GM21529 (cell line): ENCODE results near the gene FOXP1.

Source experiments
- ATAC-seq: cut with Tn5 transposase; IDR thresholded peaks from one replicate; pipeline ENCODE4 v1.9.1; 2021; ENCODE audit not compliant: unreplicated experiment

FOXP1 gene

DNA sequence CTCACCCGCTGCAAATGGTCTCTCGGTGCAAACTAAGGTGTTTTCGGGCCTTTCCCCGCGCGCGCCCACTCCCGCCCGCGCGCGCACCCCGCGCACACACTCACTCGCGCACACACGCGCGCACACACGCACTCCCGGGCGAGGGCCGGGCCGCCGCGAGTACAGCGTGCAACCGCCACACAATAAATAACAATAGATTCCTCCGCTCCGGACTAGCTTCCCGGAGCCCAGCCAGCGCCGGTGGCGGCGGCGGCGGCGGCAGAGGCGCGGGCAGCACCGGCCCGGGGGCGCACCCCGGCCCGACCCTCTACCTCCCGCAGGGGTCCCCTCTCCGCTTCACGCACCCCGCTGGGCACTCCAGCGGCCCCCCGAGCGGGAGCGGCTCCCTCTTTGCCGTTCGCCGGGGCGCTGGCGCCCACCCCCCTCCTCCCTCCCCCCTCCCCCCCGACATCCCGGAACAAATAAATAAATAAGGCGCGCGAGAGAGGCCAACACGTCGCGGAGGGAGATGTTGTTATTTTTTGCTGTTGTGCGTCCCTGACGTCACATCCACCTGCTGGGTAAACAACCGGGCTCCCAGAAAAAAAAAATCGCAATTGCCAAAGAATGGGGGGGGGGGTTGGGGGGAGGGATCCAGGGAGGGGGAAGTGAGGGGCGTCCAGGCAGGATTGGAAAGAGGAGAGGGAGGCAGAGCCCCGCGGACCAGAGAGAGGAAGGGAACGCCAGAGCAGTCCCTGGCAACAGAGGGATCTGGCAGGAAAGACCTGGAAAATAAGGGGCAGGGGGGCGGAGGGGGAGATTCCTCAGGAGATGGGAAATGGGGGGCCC lies at the start of gene FOXP1:
FOXP1 (minus strand) TSS at position 163 of the 828 bp plus-strand sequence. CDS start 385,347 bp downstream, outside the sequence.
- ATAC-seq: peak; percentile 42

DNA sequence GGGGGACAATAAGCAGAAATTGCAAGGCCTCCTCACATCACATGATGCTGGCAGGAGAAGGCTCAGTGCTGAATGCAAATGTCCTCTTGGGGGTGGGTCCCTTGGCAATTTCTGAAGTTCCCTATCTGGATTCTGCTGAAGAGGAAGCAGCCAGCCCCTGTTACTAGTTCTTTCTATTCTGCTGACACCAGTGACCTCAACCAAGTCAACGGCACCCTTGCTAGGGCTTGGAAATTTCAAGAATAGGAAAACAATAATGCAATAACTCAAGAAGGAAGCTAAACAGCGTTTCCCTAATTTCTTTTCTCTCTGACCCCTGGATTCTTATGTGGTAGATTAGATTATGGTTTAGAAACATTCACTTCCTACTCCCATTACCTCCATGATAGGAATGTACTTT lies 46.2 kb upstream of the FOXP1 start:
- no peak for ATAC-seq

DNA sequence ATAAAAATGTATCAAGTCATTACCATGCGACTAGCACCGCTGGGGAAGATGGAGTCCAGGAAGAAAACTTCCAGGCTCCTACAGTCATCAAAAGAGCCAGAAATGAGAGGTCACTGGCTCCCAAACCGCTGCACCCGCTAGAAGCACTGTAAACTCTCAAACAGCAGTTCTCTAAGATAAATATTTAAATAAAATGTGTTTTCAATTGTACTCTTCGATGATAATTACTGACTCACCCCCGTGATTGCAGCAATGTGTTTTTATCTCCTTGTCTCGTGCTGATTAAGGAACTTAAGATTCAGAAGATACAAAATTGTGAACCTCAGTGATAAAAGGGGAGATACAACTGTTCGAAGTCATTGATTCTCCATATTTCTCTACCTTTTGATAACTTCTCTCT lies 45.8 kb upstream of the FOXP1 start:
- no peak for ATAC-seq

DNA sequence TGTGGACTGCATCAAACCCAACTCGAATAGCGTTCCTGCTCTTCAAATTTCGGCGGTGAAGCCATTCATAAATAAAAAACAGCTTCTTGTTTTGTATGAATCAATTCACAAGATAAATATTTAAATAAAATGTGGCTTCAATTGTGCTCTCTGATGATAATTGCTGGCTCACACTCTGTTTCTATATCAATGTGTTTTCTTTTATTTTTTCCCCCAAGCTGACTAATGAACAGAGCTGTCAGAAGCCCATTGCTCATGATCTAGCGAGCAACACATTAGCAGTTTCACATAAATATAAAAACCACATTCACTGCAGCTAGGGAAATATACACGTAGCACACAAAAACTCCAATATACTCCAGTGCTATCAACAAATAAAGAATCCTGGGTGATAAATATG lies 45.0 kb upstream of the FOXP1 start:
- ATAC-seq: no peak

DNA sequence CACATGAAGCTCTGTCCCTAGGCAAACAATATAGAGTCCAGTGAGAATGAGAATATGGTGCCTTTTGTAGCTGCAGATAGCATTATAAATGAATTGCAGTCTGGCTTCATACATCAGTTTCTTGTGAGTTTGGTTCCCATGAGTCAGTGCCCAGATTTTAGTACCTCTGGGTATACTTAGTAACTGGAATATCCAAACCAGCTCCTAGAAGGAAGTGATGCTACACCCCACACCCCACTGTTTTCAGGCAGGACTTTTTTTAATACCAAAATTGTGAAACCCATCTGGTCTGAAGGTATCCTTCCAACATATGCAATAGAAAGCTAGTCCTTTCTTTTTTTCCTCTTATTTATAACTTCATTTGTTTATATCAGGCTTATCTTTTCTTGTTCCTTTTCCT lies 42.1 kb upstream of the FOXP1 start:
- no peak for ATAC-seq

DNA sequence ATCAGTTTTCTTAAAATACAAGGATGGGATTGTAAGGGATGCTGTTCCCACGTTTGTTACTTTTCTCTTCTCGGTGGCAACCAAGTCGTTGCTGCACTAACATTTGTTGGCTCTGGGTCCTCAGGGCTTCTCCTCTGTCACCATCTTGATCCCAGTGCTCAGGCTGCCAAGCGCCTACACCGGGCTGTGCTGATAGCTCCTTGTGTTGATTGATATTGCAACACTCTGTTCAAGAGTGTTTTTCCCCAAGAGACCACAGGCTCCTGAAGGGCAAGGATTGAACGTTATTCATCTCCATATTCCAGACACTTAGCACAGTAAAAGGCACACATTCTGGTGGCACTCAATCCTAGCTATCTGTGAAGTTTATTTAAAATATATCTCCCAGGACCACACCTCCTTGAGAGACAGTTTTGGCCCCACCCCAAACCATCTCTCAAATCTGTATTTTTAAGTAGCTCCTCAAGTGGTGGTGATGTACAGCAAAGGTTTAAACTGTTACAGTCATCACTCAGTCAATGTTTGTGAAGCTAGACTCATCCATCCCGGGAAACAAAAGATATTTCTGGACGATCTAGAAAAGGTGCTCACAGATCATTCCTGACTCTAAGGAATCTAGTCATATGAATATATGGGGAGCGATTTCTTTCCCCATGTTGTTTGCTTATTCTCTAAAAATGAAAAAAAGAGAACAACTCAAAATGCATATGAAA lies 38.5 kb upstream of the FOXP1 start:
- ATAC-seq: no peak

DNA sequence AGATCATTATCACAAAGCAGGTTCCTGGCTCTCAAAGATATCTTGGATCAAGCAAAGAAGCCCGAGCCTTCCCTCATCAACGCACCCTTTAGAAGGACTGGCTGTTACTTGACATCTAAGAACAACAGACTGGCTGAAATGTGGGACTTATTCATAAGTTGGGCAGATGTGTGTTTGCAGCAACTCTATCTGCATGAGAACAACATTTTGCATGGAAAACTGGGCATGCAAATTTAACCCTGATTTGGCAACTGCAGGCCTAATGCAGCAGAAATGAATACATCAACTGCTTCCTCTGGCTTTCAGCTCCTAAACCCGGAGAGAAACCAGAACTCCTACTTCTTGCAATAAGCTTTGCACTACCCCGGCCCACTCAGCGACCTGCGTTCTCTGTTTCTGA lies 35.0 kb upstream of the FOXP1 start:
- ATAC-seq: no peak

DNA sequence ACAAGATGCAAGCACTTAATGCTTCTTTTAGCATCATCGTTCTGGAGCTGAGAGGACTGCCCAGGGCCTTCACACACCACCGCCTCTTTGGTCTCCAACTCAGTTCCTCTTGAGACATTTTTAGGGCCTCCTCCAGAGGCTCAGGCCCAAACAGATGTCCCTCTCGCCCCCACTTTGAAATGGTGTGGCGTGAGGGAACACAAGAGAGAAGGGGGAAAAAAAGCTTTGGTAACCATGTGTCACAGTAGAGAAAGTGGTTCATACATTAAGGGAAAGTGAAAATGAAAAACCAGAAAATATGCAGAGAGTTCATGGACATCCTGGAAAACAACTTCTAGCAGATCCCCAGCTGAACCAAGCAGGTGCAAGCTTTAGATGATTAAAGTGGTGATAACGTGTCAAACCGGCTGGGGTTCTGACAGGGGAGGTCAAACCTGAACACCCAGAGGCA lies 33.1 kb upstream of the FOXP1 start:
- ATAC-seq: no peak

DNA sequence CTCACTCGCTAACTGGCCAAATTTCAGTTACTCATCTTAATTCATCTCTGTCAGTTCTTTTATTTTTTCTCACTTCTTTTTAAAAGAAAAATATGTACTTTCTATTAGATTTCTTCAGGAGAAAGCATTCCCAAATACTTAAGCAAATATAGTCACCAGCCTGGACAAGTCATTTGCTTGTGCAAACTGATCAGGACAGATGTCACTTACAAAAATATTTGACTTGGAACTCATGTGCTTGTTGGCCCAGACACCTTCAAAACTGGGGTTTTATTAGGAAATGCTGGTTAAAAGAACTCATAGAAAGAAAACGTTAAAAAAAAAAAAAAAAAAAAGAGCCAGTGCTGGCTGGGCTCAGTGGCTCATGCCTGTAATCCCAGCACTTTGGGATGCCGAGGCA lies 31.3 kb upstream of the FOXP1 start:
- ATAC-seq: no peak

DNA sequence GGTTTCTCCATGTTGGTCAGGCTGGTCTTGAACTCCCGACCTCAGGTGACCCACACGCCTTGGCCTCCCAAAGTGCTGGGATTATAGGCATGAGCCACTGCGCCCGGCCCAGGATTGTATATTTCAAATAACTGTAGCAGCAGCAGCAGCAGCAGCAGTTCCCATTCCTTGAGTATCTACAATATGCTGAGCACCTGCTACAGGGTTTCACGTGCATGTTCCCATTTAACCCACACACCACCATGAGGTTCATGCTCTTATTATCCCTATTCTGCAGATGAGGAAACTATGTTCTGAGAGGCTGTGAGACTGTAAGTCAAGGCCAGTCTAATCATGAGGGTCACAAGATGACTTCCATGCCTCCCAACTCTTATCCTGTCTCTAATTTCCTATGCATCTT lies 30.9 kb upstream of the FOXP1 start:
- ATAC-seq: no peak

DNA sequence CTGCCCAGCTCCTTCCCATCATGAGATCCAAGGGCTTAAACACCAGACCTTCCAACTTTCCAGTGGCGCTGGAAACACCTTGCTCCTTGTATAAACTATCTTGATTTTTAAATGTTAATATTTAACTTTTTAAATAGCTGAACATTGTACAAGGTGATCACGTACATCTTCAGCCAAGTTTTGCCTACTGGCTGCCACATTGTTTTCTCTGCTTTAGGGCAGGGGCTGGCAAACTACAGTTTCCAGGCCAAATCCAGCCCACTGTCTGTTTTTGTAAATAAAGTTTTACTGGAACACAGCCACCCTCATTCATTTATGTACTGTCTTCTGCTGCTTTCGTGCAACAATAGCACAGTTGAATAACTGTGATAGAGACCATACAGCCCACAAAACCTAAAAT lies 27.6 kb upstream of the FOXP1 start:
- no peak for ATAC-seq

DNA sequence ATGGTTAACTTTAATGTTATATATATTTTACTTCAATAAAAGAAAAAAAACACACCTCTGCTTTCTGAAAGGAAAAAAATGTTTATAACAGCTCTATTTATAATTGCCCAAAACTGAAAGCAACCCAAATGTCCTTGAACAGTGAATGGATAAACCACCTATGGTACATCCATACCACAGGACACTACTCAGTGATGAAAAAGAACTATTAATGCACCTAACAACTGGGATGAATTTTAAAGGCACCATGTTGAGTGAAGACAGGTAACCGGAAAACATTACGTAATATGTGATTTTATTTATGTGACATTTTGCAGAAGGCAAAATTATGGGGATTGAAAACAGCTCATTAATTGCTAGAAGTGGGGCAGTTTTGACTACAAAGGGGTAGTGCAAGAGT lies 23.8 kb upstream of the FOXP1 start:
- no peak for ATAC-seq

DNA sequence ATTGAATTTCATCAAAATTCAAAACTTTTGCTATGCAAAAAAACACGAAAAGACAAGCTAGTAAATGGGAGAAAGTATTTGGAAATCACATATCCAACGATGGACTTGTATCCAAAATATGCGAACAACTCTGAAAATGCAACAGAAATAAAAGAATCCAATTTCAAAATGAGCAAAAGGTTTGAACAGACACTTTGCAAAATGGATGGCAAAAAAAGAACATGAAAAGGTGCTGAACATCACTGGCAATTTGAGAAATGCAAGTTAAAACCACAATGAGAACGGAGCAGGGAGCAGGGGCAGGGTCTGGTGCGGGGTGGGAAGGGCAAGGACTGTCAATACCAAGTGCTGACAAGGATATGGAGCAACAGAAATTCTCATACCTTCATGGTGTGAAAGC lies 23.1 kb upstream of the FOXP1 start:
- ATAC-seq: no peak

DNA sequence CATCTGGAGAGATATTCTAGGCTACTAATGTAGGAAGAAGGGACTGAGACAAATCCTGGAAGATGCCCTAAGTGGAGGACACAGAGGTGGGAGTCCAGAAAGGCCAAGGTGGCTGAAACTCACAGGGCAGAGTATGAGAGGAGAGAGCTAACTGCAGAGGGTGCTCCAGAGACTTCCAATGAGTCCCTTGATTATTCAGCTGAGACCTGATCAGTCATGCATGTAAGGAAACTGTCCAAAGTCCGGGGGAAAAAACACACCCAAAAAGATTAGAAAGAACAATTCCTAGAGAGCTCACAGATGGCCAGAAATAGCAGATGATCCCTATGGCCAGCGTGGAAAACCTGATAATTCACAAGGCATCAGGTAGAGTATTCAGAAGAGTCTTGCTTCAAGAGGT lies 18.7 kb upstream of the FOXP1 start:
- no peak for ATAC-seq

DNA sequence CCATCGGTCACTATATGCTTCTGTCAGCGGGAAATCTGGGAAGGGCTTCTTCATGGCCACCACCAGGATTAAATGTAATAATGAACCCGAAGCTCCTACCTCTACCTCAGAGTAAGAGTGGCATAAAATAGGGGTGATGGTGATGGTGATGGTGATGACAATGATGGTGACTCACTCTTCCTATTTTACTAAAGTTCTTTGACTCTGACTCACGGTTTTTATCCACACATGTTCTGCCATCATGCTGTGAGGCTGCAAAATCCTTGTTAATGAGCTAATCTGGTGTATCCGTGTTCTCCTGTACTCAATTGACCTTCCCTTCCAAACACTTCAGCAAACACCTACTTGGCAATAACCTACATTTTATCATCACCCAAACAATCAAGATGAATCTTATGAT lies 18.3 kb upstream of the FOXP1 start:
- ATAC-seq: no peak

DNA sequence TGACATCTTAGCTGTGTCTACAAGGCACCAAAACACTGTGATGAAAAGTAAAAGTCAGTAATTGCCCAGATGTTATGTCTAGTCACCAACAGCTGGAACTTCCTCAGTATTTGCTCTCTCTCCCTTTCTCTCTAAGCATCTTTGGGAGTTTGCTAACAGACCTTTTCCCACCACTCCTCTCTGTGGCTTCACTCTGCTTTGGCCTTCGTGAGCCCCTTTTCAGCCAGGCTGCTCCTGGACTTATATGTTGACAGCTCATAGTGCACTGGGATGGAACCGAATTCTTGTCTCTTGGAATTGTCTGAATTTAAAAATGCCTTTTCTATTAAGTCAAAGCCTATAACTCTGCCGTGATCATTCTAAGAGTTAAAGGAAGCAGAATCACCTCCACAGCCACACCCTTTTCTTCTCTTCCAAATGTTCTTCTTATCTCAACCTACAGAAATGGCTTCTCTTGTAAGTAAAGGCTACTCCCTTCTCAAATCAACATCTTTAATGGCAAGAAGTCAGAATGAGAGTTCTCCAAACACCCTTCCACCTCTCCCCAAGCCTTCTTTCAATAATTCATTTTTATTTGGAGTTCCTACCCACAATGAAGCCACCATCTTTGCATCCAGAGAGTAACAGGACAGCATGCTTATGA lies 17.2 kb upstream of the FOXP1 start:
- ATAC-seq: no peak

DNA sequence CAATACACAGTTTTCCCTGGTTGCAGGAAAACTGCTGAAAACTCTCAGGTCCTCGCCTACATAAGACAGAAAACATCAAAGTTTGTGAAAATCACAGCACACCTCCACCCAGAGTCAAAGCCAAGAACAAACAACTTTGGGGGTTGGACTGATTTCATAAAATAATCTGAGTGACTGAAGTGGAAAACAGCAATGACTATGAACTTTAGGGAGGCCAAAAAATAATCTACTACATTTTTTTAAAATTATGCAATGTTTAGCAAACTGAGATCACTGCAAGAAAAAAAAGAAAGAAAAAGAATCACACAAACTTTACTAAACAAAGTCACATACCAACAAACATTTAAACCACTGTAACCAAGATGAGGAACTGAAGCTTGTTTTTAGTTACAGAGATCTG lies 15.9 kb upstream of the FOXP1 start:
- no peak for ATAC-seq

DNA sequence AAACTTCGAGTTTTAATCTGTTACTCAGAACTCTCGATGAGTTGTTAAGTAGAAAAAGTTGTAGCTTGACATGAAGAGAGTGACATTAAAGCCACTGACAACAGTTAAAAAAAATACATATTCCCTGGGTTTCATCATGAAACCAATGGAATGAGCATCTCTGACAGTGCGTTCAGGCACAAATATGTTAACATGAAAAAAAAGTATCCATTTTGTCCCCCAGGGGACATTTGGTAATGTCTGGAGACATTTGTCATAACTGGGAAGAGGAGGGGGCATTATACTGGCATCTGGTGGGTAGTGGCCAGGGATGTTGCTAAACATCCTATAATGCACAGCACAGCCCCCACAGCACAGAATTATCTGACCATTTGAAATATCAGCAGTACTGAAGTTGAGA lies 14.8 kb upstream of the FOXP1 start:
- ATAC-seq: no peak

DNA sequence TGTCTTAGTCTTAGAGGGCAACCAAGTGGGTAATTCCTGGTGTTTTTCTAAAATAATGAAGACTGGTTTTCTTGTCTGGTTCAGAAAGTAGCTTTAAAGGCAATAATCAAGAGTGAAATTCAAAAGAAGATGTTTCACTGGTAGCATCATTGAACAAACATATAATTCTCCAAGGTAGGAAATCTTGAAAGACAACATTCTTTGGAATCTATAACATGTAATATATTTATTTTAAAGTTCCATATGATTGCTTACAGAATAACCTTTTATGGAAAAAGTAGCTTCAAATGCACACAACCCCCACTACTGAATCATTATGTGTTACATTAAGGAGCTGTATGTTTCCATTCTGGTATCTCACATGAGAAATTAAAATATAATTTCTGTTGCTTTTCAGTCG lies 13.8 kb upstream of the FOXP1 start:
- ATAC-seq: no peak

DNA sequence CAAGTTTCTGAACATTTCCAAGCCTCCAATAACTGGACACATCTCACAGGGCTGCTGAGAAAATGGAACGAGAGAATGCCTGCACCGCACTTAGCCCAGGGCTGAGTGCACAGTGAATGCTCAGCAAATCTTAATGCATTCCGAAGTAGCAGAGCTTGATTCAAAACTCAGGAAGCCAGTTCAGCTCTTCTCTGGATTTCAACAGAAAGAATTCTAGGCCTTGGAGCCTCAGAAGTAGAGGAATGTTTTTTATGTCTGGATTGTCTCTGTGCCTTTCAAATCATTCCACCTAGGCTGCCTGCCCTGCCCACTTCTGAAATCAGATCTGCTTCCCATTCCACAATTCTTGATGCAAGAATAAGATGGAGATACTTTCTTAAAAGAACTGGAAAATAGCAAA lies 9.6 kb upstream of the FOXP1 start:
- ATAC-seq: no peak

DNA sequence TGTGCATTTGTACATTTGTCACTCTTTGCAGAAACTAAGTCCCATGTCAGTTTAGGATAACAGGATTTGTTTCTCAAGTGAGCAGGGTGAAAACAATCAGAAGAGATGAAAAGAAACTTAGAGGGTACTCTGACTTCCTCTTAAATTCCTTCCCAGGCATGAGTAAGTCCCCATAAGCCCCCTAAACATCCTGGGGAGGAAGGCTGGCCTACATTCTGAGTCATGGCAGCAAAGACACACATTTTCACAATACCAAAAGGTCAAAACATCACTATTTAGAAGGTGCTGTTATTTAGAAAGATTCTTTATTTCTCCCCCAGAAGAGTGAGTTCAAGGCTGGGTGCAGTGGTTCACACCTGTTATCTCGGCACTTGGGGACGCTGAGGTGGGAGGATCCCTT lies 7.6 kb upstream of the FOXP1 start:
- ATAC-seq: no peak

DNA sequence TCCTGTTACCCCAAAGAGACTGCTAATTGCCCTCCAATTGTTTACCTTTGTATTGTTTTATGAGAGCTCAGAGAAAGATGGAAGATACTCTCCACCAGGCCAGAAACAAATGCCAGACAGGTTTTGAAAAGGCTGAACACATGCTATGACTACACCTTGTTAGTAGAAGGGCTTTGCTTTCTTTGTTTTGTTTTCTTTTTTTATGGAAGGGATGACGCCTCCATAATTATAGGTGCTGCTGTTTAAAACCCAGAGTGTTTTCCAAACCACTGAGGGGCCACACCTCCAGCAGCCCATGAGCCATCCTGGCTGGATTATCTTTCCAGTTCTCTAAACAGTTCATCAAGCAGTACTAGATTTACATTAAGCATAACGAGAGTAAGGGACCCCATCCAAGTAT lies 5.6 kb upstream of the FOXP1 start:
- no peak for ATAC-seq
